GM21390 (cell line): ENCODE measurements around the gene MIS12.

Source experiments
- ATAC-seq: cut with Tn5 transposase; IDR thresholded peaks from one replicate; pipeline ENCODE4 v1.9.1; 2021; ENCODE audit not compliant: unreplicated experiment

The MIS12 gene, protein sequence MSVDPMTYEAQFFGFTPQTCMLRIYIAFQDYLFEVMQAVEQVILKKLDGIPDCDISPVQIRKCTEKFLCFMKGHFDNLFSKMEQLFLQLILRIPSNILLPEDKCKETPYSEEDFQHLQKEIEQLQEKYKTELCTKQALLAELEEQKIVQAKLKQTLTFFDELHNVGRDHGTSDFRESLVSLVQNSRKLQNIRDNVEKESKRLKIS

GRCh38 chr17:5486206-5487124, at the start of gene MIS12:
Gene MIS12, plus strand, starts transcription at chr17:5486566. Its CDS starts 2,297 bp downstream, at chr17:5488863.
- peak; percentile 84 for ATAC-seq

GRCh38 chr17:5437721-5438317, 48.5 kb upstream of the MIS12 start:
- ATAC-seq, result no peak

GRCh38 chr17:5438716-5439445, 47.5 kb upstream of the MIS12 start, which contains the start of gene C1QBP:
Gene C1QBP, minus strand, starts transcription at chr17:5439155. Its CDS starts 82 bp downstream, at chr17:5439073.
- peak; percentile 81 for ATAC-seq

DNA sequence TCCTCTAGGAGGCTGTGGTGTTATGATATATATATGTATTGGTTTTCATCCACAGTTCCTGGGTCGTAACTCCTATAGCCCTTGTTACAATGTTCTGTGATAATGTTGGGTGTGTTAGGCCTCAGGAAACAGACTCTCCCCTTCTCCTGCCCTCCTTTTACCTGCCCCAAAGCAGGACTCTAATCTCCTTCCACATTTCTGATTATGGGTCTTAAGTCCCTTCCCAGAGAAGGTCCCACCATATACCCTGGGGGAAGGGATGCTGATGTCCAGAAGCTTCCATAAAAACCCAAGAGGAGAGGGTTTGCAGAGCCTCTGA, 47.0 kb upstream of the MIS12 start:
- ATAC-seq, result no peak

DNA sequence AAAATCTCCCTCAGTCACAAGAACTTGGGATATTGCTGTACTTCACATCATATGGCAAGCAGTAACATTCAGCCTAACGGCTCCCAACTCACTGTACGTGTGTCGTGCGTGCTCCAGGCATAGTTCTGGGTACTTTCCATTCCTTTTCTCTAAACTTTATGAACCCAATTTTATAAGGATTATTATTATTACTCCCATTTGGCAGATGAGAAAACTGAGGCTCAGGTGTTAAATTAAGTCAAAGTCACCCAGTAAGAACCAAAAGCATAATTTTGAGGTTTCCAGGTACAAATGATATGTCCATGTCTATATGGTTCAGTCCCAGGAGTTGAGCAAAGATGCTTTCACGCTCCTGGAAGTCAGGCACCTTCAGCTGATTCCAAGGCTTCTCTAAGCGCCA, 42.6 kb upstream of the MIS12 start:
- no peak for ATAC-seq

GRCh38 chr17:5444209-5444608, 42.2 kb upstream of the MIS12 start:
- no peak for ATAC-seq

DNA sequence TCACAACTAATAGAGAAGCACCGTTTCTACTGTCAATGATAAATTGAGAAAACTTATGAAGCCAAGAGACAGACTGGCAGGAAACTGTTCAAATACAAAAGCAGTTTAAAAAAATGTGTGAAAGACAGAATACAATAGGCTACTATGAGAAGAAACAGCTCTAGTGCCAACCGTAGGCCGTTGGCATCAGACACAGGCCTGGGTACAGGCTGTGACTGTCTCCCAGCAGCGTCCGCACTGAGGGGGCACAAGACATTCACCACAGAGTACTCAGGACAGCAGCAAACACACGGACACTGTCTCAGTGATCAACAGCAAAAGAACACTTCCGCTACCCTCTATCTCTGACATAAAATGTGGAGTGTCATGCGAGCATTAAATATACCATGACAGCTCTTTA, 39.6 kb upstream of the MIS12 start:
- no peak for ATAC-seq

GRCh38 chr17:5464717-5465507, 21.5 kb upstream of the MIS12 start:
- no peak for ATAC-seq

- no peak for ATAC-seq
Measured at GRCh38 chr17:5466295-5466694, 20.1 kb upstream of the MIS12 start.

GRCh38 chr17:5467416-5467815, 18.9 kb upstream of the MIS12 start:
- ATAC-seq, result no peak

DNA sequence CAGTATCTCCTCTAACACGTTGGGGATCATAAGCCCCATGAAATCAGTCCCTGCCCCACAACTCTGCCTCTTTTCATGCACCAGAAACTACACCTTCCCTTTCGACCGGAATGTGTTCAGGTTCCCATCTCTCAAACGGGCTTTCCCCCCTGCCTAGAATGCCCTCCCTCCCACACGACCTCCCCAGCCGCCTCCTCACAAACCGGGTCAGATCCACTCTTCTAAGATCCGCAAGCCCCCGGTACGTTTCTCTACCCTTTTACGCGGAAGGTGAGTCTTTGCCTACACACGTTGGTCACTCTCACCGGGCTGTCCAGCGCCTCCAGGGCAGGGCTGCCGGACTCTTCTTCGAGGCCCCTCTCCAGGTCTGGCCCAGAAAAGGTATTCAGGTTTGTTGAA, 18.3 kb upstream of the MIS12 start:
- ATAC-seq, result no peak

DNA sequence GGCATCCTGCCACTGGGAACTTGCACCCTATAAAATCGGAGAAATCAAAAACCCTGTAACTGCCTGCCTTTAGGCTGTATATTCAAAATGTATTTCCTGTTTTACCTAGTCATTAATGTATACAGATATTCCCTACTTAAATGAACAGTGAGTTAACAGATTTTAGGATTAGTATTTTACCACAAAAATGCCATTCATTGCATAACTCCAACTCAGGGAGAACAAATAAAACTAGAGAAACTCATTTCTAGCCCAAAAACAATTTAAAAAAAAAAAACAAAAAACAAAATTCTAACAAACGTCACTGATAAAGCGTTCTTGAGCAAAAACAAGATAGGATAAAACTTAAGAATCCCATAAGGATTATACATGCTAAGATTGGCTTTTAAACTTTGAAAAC, 13.9 kb upstream of the MIS12 start:
- no peak for ATAC-seq

DNA sequence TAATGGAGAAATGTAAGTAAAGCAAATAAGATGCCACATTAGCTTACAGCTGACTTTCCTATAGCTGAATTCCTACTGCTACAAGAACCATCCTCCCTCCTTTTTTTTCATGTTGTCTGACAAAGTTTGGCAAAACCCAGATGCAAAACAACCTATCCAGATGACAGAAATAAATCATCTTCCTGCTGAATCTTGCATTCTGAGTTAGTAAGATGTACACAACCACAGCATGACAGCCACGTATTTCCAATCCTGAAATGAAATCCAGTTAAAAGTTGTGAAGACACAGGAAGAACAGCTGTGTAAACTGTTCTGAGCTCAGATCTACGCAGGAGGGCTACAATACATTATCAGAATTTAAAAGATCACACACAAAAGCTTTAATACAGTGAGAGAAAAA, 12.5 kb upstream of the MIS12 start:
- no peak for ATAC-seq

DNA sequence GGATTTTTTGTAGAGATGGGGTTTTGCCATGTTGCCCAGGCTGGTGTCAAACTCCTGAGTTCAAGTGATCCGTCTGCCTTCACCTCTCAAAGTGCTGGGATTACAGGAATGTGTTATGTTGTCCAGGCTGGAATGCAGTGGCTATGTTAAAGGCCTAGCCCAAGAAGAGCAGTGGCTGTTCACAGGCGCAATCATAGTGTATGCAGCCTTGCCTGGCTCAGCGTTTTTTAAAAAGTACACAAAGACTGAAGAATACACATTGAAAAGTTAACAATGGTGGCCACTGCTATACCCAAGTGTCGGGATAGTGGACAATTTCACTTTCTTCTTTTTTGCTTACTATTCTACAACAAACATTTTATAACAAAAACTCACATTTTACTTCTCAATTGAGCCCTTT, 7.4 kb upstream of the MIS12 start:
- no peak for ATAC-seq

DNA sequence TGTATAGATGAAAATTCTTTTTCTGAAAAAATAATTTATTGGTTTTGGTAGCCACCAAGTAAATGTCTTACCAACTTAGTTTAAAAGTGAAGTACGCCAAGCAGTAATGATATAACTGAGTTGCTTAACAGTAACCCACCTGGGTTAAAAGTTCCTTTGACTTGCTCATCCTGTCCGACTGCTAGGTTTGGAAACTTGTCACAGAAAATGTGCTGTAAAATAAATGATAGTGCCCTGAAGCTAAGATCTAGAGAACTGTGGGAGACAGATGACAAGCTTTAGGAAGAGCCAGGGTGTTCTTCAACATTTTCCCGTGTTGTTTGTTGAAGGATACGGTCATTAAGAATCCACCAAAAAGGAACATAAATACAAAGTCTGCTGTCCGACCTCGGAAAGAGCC, 5.4 kb upstream of the MIS12 start:
- no peak for ATAC-seq

DNA sequence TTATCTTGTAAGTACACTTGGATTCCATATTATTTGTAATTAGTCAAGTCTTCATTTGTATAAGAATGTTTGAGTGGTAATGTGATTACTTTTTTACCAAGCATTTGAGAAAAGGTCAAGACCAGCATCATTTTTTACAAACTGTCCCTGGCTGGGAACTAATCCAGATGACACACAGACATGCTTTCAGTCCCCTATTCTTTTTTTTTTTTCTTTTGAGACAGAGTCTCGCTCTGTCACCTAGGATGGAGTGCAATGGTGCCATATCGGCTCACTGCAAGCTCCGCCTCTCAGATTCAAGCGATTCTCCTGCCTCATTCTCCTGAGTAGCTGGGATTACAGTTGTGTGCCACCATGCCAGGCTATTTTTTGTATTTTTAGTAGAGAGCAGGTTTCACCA, 4.9 kb upstream of the MIS12 start:
- no peak for ATAC-seq

DNA sequence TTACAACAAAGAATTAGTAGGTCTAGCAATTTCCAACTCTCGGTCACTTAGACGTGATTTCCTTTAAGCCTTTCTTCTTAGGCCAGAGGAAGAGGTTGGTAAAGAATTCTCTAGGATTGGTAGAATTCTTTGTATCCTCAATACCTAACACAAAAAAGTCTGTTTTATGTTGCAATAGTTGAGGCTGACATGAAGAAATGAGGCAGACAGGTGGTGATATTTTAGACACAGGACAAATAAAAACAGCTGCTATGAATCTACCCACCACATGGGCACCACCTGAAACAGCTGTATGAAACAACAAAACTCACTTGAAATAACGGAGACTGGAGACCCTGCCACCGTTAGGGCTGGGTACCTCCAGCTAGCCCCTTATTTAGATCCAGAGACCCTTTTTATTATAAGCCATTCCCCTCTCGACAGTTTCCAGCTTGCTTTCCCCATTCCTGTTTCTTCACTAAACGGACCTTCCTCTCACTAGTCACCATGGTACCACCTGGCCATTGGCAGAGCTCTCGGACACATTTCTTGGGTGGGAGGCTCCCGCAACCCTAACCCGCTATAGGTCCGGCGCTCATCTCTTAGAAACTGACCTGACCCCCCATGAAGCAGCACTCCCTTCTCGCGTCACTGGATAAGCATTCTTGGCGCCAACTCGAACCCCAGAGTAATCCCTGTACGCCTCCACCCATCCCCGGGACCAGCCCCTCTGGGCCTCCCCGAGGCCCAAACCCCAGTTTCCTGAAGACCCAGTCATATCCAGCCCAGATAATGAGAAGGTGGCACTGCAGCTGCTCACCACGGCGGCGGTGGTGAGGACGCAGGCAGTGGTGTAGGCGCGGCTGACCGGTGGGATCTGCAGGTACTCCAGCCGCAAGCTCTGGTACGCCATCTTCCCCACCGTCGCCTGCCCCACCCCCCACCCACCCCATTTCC, 828 bp upstream of the MIS12 start, which contains the start of gene DERL2:
Gene DERL2, minus strand, starts transcription at position 909 of the 936 bp plus-strand sequence. Its CDS starts 17 bp downstream, at position 892.
- ATAC-seq, result peak; percentile 5

DNA sequence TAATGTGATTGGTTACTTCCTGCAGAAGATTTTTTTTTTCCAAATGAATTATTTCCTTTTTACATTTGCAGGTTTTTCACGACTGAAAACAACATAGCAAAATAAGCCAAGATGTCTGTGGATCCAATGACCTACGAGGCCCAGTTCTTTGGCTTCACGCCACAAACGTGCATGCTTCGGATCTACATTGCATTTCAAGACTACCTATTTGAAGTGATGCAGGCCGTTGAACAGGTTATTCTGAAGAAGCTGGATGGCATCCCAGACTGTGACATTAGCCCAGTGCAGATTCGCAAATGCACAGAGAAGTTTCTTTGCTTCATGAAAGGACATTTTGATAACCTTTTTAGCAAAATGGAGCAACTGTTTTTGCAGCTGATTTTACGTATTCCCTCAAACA, 2.4 kb downstream of the MIS12 start:
- ATAC-seq, result no peak

- ATAC-seq, result no peak
Measured at GRCh38 chr17:5492970-5493369, 6.6 kb downstream of the MIS12 start.
